Aorta (tissue), 5 donors: ENCODE results near the gene PLA2R1. TPM values are rescaled to one million over a fixed set of nuclear protein-coding genes. Genes with fewer than 3 reads are reported as not detected.
A peak's percentile ranks its signal among the peaks of the same experiment; 100 is the strongest.
"Not testable (repeated sequence)": the region's sequence is repeated elsewhere in the genome, so short reads cannot be mapped to it uniquely, and the experiment has no call there.

Source experiments
- ATAC-seq: fragments of 200-7000 bp; cut with Tn5 transposase; one replicate; pipeline ENCODE4 v1.9.1; 2022; ENCODE audit warnings: moderate library complexity; ENCODE audit not compliant: low FRiP score
- DNase-seq, 2 donors: peaks; one replicate each; pipeline ENCODE4 v3.0.0-alpha.2; 2020
- H3K27ac ChIP-seq, 2 donors: one replicate each; pipeline ENCODE4 v1.5.1; 2013; ENCODE audit warnings: low read length in 2 of 2, mild to moderate bottlenecking in 2 of 2, moderate library complexity in 2 of 2, control low read depth in 1 of 2, inconsistent platforms in 1 of 2, low read depth in 1 of 2
- H3K27me3 ChIP-seq, 2 donors: one replicate each; pipeline ENCODE4 v1.6.1; 2013; ENCODE audit warnings: control low read depth in 1 of 2, low read length in 1 of 2, mild to moderate bottlenecking in 1 of 2, moderate library complexity in 1 of 2; ENCODE audit not compliant: insufficient read depth in 2 of 2, control insufficient read depth in 1 of 2
- H3K36me3 ChIP-seq, 2 donors: one replicate each; pipeline ENCODE4 v1.6.1; 2013; ENCODE audit warnings: control low read depth in 1 of 2, low read length in 1 of 2, mild to moderate bottlenecking in 1 of 2; ENCODE audit not compliant: insufficient read depth in 2 of 2, control insufficient read depth in 1 of 2
- H3K4me1 ChIP-seq, 2 donors: one replicate each; pipeline ENCODE4 v1.6.1; 2013; ENCODE audit warnings: low read length in 2 of 2, control low read depth in 1 of 2, mild to moderate bottlenecking in 1 of 2, moderate library complexity in 1 of 2; ENCODE audit not compliant: insufficient read depth in 2 of 2, control insufficient read depth in 1 of 2
- H3K4me3 ChIP-seq, 2 donors: one replicate each; pipeline ENCODE4 v1.5.1; 2013; ENCODE audit warnings: low read length in 2 of 2, control low read depth in 1 of 2, mild to moderate bottlenecking in 1 of 2
- H3K9me3 ChIP-seq: one replicate; pipeline ENCODE4 v1.6.1; 2013; ENCODE audit warnings: mild to moderate bottlenecking, low read length; ENCODE audit not compliant: control insufficient read depth
- WGBS, 2 donors: extraction: QIAGEN DNeasy Blood & Tissue Kit; methylation state at CpG; one replicate each; pipeline ENCODE4 v1.1.7; 2013; 5-methylcytosine and 5-hydroxymethylcytosine counted together
- intact Hi-C, 2 donors: fragments of 100-400 bp; cut with DNase I; formaldehyde crosslinking; loops; one replicate each; pipeline versions ENCODE4 v1.14.2 to v1.15.0; 2022
- polyA plus RNA-seq, 2 donors: library from polyadenylated mRNA; stranded (reverse); fragments of 200-250 nt; gene quantifications; one replicate each; pipeline ENCODE4 v1.2.3, GENCODE V29; 2013
- total RNA-seq, 2 donors: library from RNA; stranded (reverse); fragmentation: NEBNext Ultra II Directional; extraction: Animal tissue kit (Norgen Biotek cat#: 25700); gene quantifications; one replicate each; pipeline ENCODE4 v1.2.1, GENCODE V29; 2021
- donor health status: healthy with polysubstance abuse.
- donor health status: Bipolar disorder and iron deficiency.
- donor health status: DM: no; HTN: no; CAD: no.
- donor health status: DM: no; HTN: no; CAD: no.
- donor health status: DM: yes; HTN: yes; CAD: no.

The PLA2R1 gene
- total and polyA plus RNA-seq, 4 donors, result 7.9 to 34.9 (median 30.0) TPM

DNA sequence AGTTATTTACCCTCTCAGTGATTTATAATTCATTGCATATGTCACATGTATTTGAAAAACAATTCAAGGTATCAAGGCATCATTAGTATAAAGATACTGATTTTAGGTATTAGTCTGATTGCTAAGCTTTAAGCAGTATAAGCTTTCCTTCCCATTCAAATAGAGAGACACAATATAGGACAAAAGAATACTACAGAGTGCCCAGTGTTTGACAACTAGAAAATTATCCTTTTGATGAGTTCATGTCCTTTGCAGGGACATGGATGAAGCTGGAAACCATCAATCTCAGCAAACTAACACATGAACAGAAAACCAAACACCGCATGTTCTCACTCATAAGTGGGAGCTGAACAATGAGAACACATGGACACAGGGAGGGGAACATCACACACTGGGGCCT is 91.9 kb downstream of the PLA2R1 start:
- intact Hi-C loops, H3K4me3 ChIP-seq, H3K9me3 ChIP-seq, H3K36me3 ChIP-seq, H3K27me3 ChIP-seq, DNase-seq, ATAC-seq, H3K4me1 ChIP-seq, H3K27ac ChIP-seq: not testable (repeated sequence)
- 95 to 98% methylated on average over 1 of the region's 1 CpG for WGBS, 2 donors

DNA sequence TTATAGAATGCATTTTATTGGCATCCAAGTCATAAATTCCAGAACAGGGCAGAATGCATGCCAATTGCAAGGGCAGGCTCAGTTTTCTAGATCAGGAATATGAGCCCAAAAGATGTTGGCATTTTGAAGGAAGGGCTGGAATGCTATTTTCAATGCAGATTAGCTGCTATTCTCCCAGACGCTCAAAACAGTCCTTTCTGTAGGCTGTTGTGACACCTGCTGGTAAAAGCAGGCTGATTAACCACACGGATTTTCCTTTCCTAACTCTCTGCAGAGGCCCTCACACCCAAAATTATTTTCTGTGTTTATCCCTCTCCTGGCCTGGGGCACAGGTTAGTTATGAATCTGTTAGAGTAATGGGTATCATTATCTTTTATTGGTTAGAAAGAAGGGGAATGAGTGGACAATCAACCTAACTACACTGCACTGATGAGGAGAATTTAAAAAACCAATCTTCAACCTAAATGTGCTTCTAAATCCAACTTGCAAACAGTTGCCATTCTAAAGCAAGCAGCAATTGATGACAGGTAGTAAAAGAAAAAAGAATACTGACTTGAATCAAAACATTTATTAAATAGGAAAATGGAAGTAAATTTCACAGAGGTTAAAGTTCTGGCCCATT is 94.0 kb downstream of the PLA2R1 start:
- DNase-seq (no peak), ATAC-seq (peak; percentile 60)
- no peaks in the 10 kb centered on the region for H3K4me1 ChIP-seq
- H3K9me3 ChIP-seq, result no peaks in the 10 kb centered on the region
- no peak overlapping the region for H3K4me3 ChIP-seq
- intact Hi-C loops, result loop anchor here in 1 of 2 donors (10.0 kb wide), 1 partner anchor 64 kb away; the partner anchor contains the start of gene LY75
- peaks cover 0 to 4% of the 10 kb centered on the region in 2 donors for H3K36me3 ChIP-seq
- H3K27ac ChIP-seq, result no peak overlapping the region
- no peaks in the 10 kb centered on the region for H3K27me3 ChIP-seq
- 0 to 1% methylated on average over 2 of the region's 2 CpGs for WGBS, 2 donors

DNA sequence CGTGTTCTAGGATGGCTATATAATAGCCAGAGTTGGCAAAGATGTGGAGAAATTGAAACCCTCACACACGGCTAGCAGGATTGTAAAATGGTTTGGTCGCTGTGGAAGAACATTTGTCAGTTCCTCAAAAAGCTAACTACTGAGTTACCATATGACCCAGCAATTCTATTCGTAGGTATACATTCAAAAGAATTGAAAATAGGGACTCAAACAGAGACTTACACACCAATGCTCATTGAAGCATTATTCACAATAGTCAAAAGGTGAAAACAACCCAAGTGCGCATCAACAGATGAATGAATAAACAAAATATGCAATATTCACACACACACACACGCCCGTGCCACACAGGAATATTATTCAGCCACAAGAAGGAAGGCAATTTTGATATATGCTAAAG is 98.7 kb downstream of the PLA2R1 start:
- no peaks in the 10 kb centered on the region for H3K9me3 ChIP-seq
- WGBS, 2 donors, result 94 to 95% methylated on average over 7 of the region's 7 CpGs
- ATAC-seq, result no peak
- H3K4me3 ChIP-seq, result no peak overlapping the region
- no peaks in the 10 kb centered on the region for H3K27me3 ChIP-seq
- no peak overlapping the region for H3K27ac ChIP-seq
- DNase-seq, result no peak
- intact Hi-C loops, result loop anchor here in 1 of 2 donors (10.0 kb wide), 1 partner anchor 59 kb away; the partner anchor contains the start of gene LY75
- H3K4me1 ChIP-seq, result no peaks in the 10 kb centered on the region
- peaks cover 0 to 4% of the 10 kb centered on the region in 2 donors for H3K36me3 ChIP-seq

DNA sequence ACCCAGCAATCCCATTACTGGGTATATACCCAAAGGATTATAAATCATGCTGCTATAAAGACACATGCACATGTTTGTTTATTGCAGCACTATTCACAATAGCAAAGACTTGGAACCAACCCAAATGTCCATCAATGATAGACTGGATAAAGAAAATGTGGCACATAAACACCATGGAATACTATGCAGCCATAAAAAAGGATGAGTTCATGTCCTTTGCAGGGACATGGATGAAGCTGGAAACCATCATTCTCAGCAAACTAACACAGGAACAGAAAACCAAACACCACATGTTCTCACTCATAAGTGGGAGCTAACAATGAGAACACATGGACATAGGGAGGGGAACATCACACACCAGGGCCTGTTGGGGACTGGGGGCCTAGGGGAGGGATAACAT is 99.9 kb downstream of the PLA2R1 start:
- H3K4me3 ChIP-seq, H3K4me1 ChIP-seq, DNase-seq, ATAC-seq, H3K9me3 ChIP-seq, H3K27ac ChIP-seq, H3K27me3 ChIP-seq, H3K36me3 ChIP-seq: not testable (repeated sequence)
- intact Hi-C loops, result loop anchor here in 1 of 2 donors (10.0 kb wide), 1 partner anchor 58 kb away; the partner anchor contains the start of gene LY75

DNA sequence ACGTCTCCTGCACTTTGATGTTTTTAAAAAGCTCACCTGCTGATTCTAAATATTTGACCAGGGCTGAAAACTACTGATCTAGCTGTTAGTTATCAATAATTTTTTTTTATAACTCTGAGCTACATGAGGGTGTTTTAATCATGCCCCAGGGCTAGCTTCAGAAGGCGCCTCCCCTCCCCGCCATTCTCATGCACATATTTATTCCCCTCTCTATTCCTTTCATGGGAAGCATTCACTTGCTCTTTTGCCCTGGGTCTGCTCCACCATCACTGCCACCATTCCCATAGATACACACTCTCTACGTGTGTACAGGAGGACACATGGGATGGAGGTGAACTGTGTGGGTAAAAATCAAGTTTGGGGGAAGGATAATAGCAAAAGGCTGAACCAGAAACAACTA is 101.0 kb downstream of the PLA2R1 start:
- Histone ChIP-seq H3K27me3 (no peaks in the 10 kb centered on the region), H3K9me3 (no peaks in the 10 kb centered on the region), H3K4me3 (no peak overlapping the region), H3K36me3 (peaks cover 0 to 2% of the 10 kb centered on the region in 2 donors), H3K4me1 (no peaks in the 10 kb centered on the region), H3K27ac (no peak overlapping the region)
- no peak for ATAC-seq
- no peak for DNase-seq
- whole genome bisulfite sequencing, 2 donors, result 80 to 87% methylated on average over 4 of the region's 4 CpGs
- intact Hi-C loops, result loop anchor here in 1 of 2 donors (10.0 kb wide), 1 partner anchor 57 kb away; the partner anchor contains the start of gene LY75

DNA sequence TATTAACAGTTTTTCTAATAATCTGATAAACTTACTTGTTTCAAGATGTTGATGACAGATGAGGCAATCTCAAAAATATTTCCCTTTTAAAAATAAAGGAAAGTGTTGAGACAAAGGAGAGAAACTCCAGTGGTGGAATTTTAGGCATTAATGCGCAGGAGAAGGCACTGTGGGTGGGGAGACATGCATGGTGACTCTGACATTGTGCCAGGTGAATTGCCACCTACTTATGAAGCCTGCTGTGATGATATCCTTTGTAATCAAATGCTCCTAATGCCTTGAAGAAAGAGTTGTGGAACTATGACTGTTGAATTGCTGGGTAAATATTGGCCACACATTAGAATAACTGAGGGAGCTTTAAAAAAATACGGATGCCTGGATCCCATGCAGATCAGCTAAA is 101.4 kb downstream of the PLA2R1 start:
- Histone ChIP-seq H3K27me3 (no peaks in the 10 kb centered on the region), H3K4me3 (no peak overlapping the region), H3K36me3 (peaks cover 0 to 2% of the 10 kb centered on the region in 2 donors), H3K27ac (no peak overlapping the region), H3K9me3 (no peaks in the 10 kb centered on the region), H3K4me1 (no peaks in the 10 kb centered on the region)
- ATAC-seq, result no peak
- WGBS, 2 donors, result 45 to 47% methylated on average over 2 of the region's 2 CpGs
- intact Hi-C loops, result loop anchor here in 1 of 2 donors (10.0 kb wide), 1 partner anchor 56 kb away; the partner anchor contains the start of gene LY75
- DNase-seq, result no peak

DNA sequence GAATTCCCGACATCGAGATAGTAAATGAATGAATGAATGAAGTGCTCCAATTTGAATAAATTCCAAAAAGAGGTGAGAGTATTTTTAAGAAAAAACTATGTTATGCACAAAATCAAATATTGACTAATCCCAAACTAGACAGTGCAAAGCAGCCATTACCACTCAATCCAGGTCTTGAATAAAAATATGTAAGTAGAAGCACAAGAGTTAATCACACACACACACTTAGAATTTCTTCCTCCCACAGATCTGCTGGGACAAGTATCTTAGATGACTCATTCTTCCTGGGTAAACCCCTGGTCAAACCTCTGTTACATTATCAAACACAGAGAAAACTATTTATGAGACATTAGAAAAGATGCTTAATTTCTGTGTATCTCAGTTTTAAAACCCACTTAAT is 102.0 kb downstream of the PLA2R1 start:
- 73 to 84% methylated on average over 2 of the region's 2 CpGs for WGBS, 2 donors
- Histone ChIP-seq H3K27ac (no peak overlapping the region), H3K9me3 (no peaks in the 10 kb centered on the region), H3K4me3 (no peak overlapping the region), H3K4me1 (no peaks in the 10 kb centered on the region), H3K27me3 (no peaks in the 10 kb centered on the region), H3K36me3 (no peaks in the 10 kb centered on the region)
- no peak for DNase-seq
- intact Hi-C loops, result loop anchor here in 1 of 2 donors (10.0 kb wide), 1 partner anchor 56 kb away; the partner anchor contains the start of gene LY75
- ATAC-seq, result no peak

DNA sequence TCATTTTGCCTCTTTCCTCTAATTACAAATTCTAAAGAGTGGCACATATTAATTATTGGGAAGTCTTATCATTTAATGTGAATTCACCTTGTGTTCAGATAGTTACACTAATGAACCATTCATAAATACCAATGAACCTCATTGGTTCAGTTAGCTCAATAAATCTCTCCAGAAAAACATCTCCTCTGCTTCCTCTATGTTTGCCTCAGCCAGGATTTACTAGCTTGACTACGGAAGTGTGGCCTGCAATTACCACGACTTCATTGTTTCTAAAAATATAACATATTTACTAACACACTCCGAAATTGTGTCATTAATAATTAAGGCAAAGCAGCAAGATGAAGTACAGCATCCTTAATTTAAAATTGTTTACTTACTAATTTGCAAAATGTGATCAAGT is 103.3 kb downstream of the PLA2R1 start:
- whole genome bisulfite sequencing, 2 donors, result 49 to 56% methylated on average over 3 of the region's 3 CpGs

DNA sequence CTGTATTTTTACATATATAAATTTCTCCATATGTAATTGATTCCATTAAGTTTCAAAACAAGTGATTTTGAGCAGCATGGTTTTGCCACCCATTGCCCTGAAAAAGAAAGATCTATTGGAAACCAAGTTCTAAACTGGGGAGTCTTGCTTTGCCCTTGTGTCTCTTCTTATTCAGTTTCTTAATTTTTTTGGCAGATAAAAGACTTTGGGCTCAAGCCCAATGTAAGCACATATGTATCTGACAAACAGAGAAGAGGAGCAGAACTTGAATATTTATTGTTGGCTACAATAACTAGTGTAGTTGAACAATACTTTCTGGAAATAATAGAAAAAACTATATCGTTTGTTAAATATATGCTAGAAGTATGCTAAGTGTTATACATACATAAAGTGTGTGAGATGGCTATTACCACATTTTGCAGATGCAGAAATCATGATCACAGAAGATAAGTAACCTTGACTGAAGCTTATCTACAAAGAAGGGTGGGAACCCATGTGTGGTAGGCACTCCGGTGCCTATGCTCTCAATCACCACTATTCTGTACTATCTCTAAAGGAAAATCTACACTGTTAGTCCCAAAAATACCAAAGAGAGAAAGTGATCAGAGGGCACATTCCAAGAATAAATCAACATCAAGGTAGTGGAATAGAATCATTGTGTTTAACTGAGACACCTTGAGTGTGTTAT is 109.1 kb downstream of the PLA2R1 start:
- WGBS, 2 donors, result 88 to 90% methylated on average over 2 of the region's 2 CpGs
- no peaks in the 10 kb centered on the region for H3K27me3 ChIP-seq
- H3K36me3 ChIP-seq, result peaks cover 0 to 2% of the 10 kb centered on the region in 2 donors
- H3K4me1 ChIP-seq, result no peaks in the 10 kb centered on the region
- no peak overlapping the region for H3K4me3 ChIP-seq
- H3K9me3 ChIP-seq, result no peaks in the 10 kb centered on the region
- H3K27ac ChIP-seq, result no peak overlapping the region
- no peak for ATAC-seq
- no peak for DNase-seq
- intact Hi-C loops, result no loop called here

More for the DNA sequence above, 103.3 kb downstream of the PLA2R1 start:
- intact Hi-C loops, result no loop called here
- H3K27ac ChIP-seq, result no peak overlapping the region
- H3K9me3 ChIP-seq, result no peaks in the 10 kb centered on the region
- DNase-seq, result no peak
- no peak for ATAC-seq
- H3K36me3 ChIP-seq, result no peaks in the 10 kb centered on the region
- H3K4me1 ChIP-seq, result no peaks in the 10 kb centered on the region
- H3K27me3 ChIP-seq, result no peaks in the 10 kb centered on the region
- no peak overlapping the region for H3K4me3 ChIP-seq
